Thyroid gland (tissue), 4 donors: ENCODE data around the gene PLCB3.

Experiments
- CTCF ChIP-seq, 6 experiments: fragments of 200-600 bp in 3 of 6; fragments of 450-650 bp in 3 of 6; sonication (generic) in 3 of 6; IDR thresholded peaks; one replicate each; pipeline ENCODE4 v1.5.1; 2016 to 2019; ENCODE audit warnings: antibody characterized with exemption in 6 of 6, mild to moderate bottlenecking in 2 of 6, inconsistent platforms in 1 of 6, moderate library complexity in 1 of 6
- POLR2A ChIP-seq, 2 donors: fragments of 450-650 bp; IDR thresholded peaks; one replicate each; pipeline ENCODE4 v1.6.1; 2017; ENCODE audit warnings: antibody characterized with exemption in 2 of 2, mild to moderate bottlenecking in 2 of 2, moderate library complexity in 1 of 2

- TF ChIP-seq CTCF (IDR thresholded peaks at IDR 0.05) (no peak), POLR2A (IDR thresholded peaks at IDR 0.05) (no peak)
Measured at GRCh38 chr11:64253043-64253442, 1.7 kb downstream of the PLCB3 start.
